COLO668 (cell line): ENCODE measurements around the gene PCDH11Y.
"Not testable (repeated sequence)": the region's sequence is repeated elsewhere in the genome, so short reads cannot be mapped to it uniquely, and the experiment has no call there.

Experiments used
- DNase-seq: peaks from one replicate; lab custom pipeline; 2025; ENCODE audit not compliant: unreplicated experiment; lab: John Stamatoyannopoulos, UW

PCDH11Y gene, protein sequence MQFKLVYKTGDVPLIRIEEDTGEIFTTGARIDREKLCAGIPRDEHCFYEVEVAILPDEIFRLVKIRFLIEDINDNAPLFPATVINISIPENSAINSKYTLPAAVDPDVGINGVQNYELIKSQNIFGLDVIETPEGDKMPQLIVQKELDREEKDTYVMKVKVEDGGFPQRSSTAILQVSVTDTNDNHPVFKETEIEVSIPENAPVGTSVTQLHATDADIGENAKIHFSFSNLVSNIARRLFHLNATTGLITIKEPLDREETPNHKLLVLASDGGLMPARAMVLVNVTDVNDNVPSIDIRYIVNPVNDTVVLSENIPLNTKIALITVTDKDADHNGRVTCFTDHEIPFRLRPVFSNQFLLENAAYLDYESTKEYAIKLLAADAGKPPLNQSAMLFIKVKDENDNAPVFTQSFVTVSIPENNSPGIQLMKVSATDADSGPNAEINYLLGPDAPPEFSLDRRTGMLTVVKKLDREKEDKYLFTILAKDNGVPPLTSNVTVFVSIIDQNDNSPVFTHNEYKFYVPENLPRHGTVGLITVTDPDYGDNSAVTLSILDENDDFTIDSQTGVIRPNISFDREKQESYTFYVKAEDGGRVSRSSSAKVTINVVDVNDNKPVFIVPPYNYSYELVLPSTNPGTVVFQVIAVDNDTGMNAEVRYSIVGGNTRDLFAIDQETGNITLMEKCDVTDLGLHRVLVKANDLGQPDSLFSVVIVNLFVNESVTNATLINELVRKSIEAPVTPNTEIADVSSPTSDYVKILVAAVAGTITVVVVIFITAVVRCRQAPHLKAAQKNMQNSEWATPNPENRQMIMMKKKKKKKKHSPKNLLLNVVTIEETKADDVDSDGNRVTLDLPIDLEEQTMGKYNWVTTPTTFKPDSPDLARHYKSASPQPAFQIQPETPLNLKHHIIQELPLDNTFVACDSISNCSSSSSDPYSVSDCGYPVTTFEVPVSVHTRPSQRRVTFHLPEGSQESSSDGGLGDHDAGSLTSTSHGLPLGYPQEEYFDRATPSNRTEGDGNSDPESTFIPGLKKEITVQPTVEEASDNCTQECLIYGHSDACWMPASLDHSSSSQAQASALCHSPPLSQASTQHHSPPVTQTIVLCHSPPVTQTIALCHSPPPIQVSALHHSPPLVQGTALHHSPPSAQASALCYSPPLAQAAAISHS (N-terminal part only)

DNA sequence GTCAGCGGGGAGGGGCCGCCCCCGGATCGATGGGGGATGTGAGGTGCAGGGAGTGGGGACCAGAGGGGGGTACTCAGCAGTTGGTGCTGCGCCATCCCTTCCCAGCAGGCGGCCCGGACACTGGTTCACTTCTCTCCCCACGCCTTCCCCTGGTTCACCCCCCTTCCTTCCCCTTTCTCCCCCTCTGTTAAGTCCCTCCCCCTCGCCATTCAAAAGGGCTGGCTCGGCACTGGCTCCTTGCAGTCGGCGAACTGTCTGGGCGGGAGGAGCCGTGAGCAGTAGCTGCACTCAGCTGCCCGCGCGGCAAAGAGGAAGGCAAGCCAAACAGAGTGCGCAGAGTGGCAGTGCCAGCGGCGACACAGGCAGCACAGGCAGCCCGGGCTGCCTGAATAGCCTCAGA, at the start of gene PCDH11Y:
Gene PCDH11Y, plus strand, starts transcription at position 240 of the 400 bp plus-strand sequence. CDS start 56,804 bp downstream, outside the sequence.
- not testable (repeated sequence) for DNase-seq

- DNase-seq: not testable (repeated sequence)
These were observed 32.2 kb upstream of the PCDH11Y start for GRCh38 chrY:4967894-4968293.

DNA sequence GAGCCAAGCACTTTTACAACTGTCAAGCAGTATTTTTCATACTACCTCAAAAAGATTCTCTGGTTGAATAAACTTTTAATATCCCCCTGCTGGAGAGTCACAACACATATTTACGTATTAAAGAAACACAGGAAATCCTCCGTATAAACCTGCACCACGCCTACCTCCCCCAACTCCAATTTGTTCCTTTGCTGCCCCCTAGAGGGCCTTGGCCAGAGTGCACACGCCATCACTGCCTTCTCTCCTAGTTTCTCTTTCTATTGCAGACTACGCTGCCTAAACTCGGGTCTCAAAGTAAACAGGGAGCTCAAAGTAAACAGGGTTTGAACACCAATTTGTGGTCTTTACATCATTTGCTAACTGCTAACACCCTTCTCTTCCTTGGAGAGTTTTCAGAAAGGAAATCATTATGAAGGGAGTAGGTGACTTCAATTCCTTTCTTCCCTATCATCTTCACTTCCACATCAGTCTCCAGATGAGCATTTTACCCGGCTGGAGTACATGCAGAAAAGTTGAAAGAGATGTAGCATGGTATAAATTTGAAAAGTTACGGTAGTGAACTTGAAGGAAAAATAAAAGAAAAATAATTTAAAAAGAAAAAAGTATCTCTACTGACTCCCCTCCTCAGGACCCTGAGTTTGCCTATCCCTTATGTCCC, 8.2 kb upstream of the PCDH11Y start:
- not testable (repeated sequence) for DNase-seq

DNA sequence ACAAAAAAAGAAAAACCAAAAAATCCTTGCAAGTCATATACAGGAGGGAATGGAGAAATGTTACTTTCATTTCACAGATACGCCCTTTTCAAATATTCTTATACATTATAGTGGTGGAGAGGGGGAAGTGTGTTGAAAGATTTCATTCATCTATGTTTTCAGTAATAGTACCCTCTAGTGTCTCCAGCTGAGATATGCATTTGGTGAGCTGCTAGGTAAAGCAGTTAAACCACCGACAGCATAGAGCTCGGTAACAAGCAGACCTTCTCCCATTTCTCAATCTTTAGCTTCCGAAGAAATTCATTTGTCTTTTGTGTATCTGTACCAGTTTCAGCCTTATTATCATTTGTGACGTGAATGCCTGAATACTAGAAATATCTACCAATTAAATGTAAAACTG, 5.2 kb upstream of the PCDH11Y start:
- DNase-seq: not testable (repeated sequence)

GRCh38 chrY:5002476-5003184, 2.5 kb downstream of the PCDH11Y start:
- not testable (repeated sequence) for DNase-seq

GRCh38 chrY:5038972-5039523, 39.0 kb downstream of the PCDH11Y start:
- DNase-seq: not testable (repeated sequence)

DNA sequence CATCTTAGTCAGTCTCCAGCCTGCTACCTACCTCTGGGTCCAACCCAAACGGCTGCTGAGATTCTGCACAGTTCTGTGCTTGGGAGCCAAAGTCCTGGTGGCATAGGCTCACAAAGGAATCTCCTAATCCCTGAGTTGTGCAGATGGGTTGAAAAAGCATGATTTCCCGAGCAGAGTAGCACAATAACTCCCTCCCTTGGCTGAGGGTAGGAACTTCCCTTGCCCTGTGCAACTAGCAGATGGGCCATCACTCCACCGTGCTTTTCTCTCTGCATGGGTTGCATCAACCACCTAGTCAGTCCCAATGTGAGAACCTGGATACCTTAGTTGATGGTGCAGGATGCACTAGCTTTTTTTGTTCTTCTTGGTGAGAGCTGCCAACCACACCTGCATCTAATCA, 82.9 kb downstream of the PCDH11Y start:
- DNase-seq: not testable (repeated sequence)

DNA sequence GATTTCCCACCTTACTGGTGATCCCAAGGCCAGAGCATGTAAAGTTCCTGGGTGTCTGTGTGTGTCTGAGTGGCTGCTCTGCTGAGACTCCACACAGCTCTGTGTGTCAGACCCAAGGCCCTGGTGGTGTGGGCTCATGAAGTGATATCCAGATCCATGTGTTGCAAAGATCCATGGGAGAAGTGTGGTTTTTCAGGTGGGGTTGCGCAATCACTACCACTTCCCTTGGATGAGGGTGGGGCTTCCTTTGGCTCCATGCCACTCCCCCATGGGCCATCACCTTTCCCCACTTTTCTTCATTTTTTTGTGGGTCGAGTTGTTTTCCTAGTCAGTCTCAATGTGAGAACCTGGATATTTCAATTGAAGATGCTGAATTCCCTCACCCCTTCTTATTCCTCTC, 182.9 kb downstream of the PCDH11Y start:
- DNase-seq: not testable (repeated sequence)

- not testable (repeated sequence) for DNase-seq
These were observed 215.0 kb downstream of the PCDH11Y start for GRCh38 chrY:5215116-5215515.

DNA sequence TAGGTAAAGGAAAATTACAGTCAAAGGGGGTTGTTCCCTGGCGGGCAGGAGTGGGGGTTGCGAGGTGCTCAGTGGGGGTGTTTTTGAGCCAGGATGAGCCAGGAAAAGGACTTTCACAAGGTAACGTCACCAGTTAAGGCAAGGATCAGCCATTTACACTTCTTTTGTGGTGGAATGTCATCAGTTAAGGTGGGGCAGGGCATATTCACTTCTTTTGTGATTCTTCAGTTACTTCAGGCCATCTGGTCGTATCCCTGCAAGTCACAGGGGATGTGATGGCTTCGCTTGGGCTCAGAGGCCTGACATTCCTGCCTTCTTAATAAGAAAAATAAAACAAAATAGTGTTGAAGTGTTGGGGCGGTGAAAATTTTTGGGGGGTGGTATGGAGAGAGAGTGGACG, 324.8 kb downstream of the PCDH11Y start:
- DNase-seq: not testable (repeated sequence)

- DNase-seq: not testable (repeated sequence)
These were observed 342.1 kb downstream of the PCDH11Y start for GRCh38 chrY:5342220-5342619.

DNA sequence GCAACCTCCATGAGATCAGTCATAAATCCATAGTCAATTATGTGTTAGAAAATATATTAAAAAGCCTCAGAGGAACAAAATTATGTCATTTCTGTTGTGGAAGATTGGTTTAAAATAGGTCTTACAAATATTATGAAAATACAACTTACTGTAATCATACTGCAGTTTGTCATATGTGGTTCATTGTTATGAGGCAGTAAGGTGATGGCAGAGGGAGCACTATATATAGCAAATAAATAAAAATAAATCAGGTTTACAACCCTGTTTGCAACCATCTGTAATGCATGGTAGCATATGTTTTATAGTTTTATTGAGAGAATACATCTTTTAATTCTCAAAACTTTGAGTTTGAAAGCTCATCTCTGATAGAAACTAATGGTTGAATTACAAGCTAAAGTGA, 543.6 kb downstream of the PCDH11Y start:
- DNase-seq: not testable (repeated sequence)

GRCh38 chrY:5638589-5638988, 638.5 kb downstream of the PCDH11Y start:
- not testable (repeated sequence) for DNase-seq

DNA sequence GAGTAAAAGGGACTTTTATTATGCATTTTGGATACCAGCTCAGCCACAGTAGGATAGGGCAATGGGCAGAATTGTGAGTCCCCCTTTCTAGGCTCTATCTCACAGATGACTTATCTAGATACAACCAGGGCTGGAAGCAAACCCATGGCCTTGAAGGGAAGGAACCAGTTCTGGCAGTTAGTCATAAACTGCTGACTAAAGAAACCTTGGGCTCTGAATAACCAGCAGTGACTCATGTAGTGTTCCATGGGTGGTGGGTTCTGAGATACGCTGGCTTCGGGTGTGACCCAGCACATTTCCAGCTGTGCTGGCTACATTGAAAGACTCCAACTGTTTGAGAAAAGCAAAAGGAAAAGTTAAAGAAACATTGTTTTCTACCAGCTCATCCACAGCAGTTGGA, 679.2 kb downstream of the PCDH11Y start:
- not testable (repeated sequence) for DNase-seq

DNA sequence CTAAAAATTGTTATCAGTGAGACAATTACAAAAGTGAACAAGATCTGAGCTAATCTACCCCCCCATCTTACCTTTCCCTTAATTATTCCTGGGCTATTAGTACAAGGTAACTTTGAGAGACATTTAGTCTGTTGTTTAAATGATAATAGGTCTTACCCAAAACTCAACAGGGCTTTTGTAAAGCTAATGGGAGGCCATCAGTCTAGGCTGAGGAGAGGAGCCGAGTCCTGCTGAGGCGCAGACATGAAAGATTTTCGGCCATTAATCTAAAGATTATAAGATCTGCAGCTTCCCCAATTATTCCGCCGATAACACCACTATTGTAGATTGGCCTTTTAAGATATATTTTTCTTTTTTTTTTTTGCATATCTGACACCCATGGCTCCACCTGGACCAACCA, 708.6 kb downstream of the PCDH11Y start:
- not testable (repeated sequence) for DNase-seq

- not testable (repeated sequence) for DNase-seq
These were observed 709.8 kb downstream of the PCDH11Y start for GRCh38 chrY:5709788-5710381.

DNA sequence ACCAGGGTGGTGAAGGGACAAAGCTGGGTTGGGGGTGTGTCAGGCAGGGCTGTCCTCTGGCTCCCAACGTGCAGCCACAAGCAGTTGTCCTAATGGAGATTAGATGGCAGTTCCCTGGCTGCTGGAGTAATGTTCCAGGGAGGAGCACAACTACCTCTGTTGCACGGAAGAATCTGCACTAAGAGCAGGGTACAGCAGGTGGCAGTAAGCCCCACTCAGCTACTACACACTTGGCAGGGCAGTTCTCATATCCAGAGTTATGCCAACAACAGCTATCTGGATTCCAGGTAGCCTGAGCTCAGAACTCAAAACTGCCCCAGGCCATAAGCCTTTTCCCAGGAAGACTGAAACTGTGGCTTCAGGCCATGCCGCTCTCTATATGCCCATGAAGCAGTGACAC, 761.3 kb downstream of the PCDH11Y start:
- not testable (repeated sequence) for DNase-seq

DNA sequence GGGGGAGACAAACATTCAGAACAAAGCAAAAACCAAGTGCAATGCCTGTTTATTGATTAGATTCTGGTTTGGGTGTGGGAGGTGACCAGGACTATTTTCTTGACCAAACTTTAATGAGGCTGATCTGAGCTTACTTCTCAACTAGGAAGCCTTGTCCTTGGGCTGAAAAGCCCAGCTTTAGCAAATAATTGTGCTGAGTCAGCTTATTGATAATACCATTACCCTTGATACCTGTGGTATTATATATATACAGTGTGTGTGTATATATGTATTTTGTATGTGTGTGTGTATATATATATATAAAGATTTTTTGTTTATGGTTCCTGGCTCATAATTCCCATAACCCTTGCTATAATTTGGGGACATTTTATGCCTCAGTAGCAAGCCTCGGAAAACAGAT, 776.4 kb downstream of the PCDH11Y start:
- DNase-seq: not testable (repeated sequence)
